ENCODE data around the gene LRMDA.

GRCh38 chr10:75765789-75766096, 334.3 kb downstream of the LRMDA start:
- TF ChIP-seq CTCF (IDR thresholded peaks at IDR 0.05) (no peak), POLR2A (IDR thresholded peaks at IDR 0.05) (no peak)

Measured in adrenal gland (tissue), 5 donors.